A673 (cell line): Measurements from ENCODE around the gene GSTM3.

Source experiments
- CTCF ChIP-seq: fragments of 300-800, 200-600 bp; sonication (generic); conservative IDR thresholded peaks from 2 replicates; pipeline ENCODE4 v1.5.1; 2017; ENCODE audit warnings: low read depth, mild to moderate bottlenecking, antibody characterized with exemption, low read length, moderate library complexity, mixed read lengths
- EZH2 ChIP-seq: fragments of 200-600 bp; sonication (generic); IDR thresholded peaks from 2 replicates; pipeline ENCODE4 v1.6.1; 2017; ENCODE audit warnings: borderline replicate concordance, low read depth, mild to moderate bottlenecking, mixed read lengths, antibody characterized with exemption, low read length; ENCODE audit not compliant: poor library complexity, severe bottlenecking

GRCh38 chr1:109782514-109782913, 41.7 kb upstream of the GSTM3 start:
- TF ChIP-seq CTCF (no peak), EZH2 (no peak)
